SK-N-SH (cell line): Measurements from ENCODE around the gene FSTL5.

Source experiments
- CHD2 ChIP-seq: fragments of 150-350 bp; IDR thresholded peaks from 2 replicates; pipeline ENCODE4 v1.6.1; 2018; ENCODE audit warnings: low read length; ENCODE audit not compliant: partially characterized antibody
- CTCF ChIP-seq: fragments of 200-600 bp; sonication (generic); IDR thresholded peaks from 2 replicates; pipeline ENCODE4 v1.6.1; 2017; ENCODE audit warnings: antibody characterized with exemption, mild to moderate bottlenecking, moderate library complexity
- EP300 ChIP-seq, 2 experiments: IDR thresholded peaks; 2 replicates each; pipeline versions ENCODE4 v1.4.0 to v1.6.1; 2012; ENCODE audit warnings: borderline replicate concordance in 1 of 2, low read depth in 1 of 2, low read length in 1 of 2
- EZH2phosphoT487 ChIP-seq: fragments of 200-600 bp; sonication (generic); IDR thresholded peaks from 2 replicates; pipeline ENCODE4 v1.6.1; 2017; ENCODE audit warnings: low read depth, mixed run types, mild to moderate bottlenecking, antibody characterized with exemption, moderate library complexity, borderline replicate concordance
- GABPA ChIP-seq: IDR thresholded peaks from 2 replicates; pipeline ENCODE4 v1.4.0; 2012; ENCODE audit warnings: low read depth, mild to moderate bottlenecking
- RCOR1 ChIP-seq: fragments of 150-350 bp; IDR thresholded peaks from 2 replicates; pipeline ENCODE4 v1.6.1; 2017; ENCODE audit warnings: antibody characterized with exemption, low read length
- SMC3 ChIP-seq: IDR thresholded peaks from 2 replicates; pipeline ENCODE4 v1.6.1; 2012; ENCODE audit warnings: low read depth, low read length, improper control_type of control experiment
- TEAD4 ChIP-seq: IDR thresholded peaks from 2 replicates; pipeline ENCODE4 v1.4.0; 2012; ENCODE audit warnings: mild to moderate bottlenecking, borderline replicate concordance; ENCODE audit not compliant: insufficient read depth

GRCh38 chr4:161601011-161601410 is 562.8 kb downstream of the FSTL5 start:
- TF ChIP-seq EP300 (IDR thresholded peaks at IDR 0.05; ENCODE audit: borderline replicate concordance in 1 of 2, low read depth in 1 of 2, low read length in 1 of 2) (no peak), CTCF (no peak), TEAD4 (no peak), EZH2phosphoT487 (no peak), GABPA (no peak), CHD2 (no peak), SMC3 (no peak), RCOR1 (no peak)
